ENCODE data around the gene TOX2.
A peak's percentile ranks its signal among the peaks of the same experiment; 100 is the strongest.

TOX2 gene

DNA sequence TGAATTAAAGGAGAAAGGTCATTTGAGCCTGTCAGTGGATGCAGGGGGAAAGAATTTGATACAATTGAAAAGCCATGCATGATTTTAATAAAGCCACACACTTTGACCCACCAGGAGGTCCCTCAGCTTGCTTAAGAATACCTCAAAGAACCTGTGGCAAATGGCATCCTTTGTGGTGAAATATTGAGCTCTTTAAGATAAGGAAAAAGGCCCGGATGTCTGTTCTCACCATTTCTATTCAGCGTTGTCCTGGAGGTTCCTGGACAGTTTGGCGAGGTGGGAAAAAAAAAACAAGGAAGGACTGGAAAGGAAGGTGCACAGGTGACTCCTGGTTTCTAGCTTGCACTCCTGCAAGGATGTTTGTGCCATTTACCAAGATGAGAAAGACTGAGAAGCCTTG is 91.0 kb downstream of the TOX2 start:
- DNase-seq: no peak

- DNase-seq: no peak
Measured at GRCh38 chr20:44006126-44006525, 91.5 kb downstream of the TOX2 start.

DNA sequence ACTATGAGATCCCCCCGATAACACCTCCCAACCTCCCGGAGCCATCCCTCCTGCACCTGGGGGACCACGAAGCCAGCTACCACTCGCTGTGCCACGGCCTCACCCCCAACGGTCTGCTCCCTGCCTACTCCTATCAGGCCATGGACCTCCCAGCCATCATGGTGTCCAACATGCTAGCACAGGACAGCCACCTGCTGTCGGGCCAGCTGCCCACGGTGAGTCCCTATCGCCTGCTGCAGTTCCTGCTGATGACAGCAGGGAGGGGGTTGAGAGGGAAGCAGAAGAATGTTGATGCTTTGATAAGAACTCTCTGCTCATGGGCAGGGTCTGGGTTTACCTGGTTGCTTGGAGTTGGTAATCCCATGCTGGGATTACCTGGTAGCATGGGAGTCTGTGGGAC is 91.9 kb downstream of the TOX2 start:
- no peak for DNase-seq

GRCh38 chr20:44008806-44009678 is 94.4 kb downstream of the TOX2 start:
- no peak for DNase-seq

DNA sequence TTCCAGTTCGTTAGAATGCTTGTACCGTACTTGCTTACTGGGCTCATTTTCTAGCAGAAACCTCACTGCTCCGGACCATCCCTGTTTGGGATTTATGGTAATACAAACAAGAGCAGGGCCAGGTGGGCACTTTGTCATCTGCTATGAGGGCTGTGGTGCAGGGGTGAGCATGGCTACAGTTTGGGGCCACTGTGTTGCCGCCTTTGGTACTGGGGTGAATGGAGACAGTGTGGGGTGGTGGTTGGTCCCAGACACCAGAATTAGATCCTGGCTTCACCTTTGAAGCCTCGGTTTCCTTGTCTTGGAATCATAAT is 95.0 kb downstream of the TOX2 start:
- DNase-seq: no peak

GRCh38 chr20:44010162-44010704 is 95.6 kb downstream of the TOX2 start:
- no peak for DNase-seq

GRCh38 chr20:44011251-44011940 is 96.7 kb downstream of the TOX2 start:
- no peak for DNase-seq

DNA sequence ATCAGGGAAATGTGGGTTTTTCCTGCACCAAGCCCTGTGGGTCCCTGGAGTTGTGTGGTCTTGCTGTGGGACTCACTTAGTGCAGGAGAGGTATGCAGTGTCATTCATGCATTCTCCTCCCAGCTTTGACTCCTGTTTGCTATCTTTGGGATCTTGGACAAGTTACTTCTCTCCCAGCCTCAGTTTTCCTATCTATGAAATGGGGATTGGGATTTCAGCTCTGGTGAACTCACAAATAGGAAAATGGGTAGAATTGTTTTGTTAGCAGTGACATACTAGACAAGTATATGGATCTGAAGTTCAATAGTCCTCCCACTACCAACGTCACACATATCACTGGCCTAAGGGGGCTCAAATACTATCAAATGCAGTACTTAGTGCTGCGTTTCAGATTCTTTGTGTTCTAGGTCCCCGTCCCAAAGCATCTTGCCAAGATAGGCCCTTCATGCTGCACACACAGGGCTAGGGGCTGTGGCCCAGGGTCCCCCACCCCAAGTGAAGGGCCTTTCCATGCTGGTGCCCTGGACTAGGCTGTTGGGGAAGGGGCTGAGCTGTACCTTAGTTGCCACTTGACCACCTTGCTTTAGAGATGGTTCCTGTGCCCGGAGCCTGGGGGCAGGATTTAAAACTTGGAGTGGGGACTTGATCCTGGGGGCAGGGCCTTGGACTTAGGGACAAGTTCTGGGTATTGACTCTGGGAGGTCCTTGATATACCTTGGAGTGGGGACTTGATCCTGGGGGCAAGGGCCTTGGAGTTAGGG is 98.0 kb downstream of the TOX2 start:
- no peak for DNase-seq

DNA sequence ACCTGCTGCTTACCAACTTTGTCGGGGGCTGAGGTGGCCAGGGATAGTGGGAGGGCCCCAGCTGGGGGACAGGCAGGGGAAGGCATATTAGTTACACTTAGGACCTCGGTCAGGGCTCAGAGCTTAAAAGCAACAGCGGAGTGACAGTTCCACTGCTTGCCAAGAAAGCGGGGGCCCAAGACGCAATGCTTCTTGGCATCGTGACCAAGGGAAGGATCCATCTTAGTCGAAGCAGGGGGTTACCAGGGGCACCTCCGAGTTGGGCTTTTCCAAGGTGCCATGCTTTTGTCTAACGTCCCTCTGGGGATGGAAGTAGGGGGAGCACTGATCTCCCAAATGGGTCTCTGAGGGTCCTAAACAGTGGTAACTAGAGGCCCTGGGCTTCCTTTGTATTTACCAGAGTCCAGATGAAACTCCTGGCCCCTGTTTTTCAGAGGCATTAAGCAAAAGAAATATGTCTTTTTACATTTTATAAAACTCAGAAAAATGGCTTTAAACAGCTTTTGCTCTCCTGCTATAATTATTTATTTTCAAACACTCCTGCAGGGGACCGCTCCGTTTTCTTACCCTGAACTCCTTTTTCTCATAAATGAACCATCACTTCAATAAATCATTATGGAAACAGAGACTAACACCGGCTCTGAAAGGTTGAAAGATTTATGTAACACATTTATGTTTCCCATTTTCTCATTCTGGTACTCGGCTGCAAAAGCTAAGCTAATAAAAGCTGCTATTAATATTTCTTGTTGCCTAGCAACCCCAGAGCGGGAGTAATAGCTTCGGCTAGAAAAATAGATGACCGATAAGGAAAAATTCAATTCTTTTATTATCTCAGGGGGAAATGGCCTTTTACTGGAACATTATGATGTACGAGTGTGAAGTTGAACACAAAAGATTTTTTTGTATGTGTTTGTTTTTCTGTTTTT is 100.4 kb downstream of the TOX2 start:
- DNase-seq: no peak

DNA sequence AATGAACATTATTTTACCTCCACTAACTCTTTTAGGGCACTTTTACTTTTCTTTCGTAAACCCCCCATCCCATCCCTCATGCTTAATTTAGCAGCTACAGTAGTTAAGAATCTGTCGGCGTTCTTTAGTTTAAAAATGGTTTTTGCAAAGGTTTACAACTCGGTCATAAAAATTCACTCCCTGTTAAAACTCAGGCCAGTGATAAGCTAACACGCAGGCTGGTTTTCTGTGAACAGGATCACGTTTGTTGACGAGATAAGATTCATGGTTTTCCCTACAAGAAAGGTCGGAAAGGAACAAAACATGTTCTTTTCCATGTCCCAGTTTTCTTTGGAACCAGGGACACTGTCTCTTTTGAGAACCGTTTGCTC is 101.1 kb downstream of the TOX2 start:
- DNase-seq: no peak

DNA sequence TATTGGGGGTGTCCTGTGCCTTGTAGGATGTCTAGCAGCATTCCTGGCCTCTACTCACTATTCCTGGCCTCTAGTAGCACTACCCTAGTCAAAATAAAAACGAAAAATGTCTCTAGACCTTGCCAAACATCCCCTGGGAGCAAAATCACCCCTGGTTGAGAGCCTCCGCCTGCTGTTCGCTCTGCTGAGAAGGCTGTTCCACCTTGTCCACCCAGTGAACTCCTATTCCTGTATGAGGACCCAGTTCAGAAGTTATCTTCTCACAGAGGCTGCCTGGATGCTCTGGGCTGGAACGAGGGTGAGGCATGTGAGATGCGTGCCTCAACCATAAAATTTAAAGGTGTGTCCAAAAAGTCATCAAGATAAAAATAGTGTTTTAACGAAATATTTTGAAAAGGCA is 101.9 kb downstream of the TOX2 start:
- no peak for DNase-seq

DNA sequence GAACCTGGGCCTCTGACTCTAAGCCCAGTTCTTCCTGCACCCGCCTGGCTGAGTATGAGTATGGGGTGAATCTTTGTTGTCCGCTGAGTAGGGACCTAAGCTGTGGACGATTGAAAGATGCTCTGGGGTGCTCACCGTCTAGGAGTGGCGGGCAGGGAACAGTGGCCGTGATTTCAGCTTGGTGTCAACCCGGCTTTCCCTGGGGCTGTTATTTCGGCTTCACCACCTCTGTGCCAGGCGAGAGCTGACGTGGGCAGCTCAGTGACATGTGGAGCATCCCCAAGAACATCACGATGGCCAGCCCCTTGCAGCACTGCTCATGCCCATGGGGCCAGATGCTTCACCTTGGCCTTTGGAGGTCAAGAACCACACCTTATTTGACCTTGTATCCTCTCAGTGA is 102.6 kb downstream of the TOX2 start:
- no peak for DNase-seq

GRCh38 chr20:44017905-44018258 is 103.2 kb downstream of the TOX2 start:
- no peak for DNase-seq

DNA sequence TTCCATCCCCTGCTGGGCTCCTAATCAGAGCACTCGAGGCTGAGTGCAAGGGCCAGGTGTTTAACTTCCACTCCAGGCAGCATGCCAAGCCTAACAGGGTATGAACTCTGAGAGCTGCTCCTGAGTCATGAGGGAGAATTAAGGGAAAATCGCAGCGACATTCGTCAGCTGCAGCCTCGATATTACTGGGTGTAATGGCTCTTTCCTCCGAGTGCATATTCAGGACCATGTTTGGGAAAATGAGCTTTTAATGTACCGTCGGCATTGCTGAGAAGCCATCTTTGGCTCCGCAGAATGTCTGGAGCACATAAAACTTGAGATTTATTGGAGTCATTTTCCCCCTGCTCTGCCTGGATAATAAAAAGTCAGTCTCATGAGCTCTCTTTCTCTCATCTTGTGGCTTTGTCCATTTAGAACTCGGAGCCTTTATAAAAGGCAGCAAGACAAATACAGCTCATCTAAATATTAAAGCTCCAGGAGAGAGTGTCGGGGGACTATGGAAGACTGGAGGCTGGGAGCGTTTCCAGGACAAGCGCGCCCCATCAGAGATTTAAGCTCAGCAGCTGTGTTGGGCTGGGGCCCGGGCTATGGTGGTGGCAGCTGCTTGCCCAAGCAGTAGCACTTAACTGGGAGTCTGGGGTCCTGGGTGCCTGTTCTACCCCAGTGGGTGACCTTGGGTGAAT is 103.7 kb downstream of the TOX2 start:
- no peak for DNase-seq

GRCh38 chr20:44018942-44019637 is 104.4 kb downstream of the TOX2 start:
- no peak for DNase-seq

DNA sequence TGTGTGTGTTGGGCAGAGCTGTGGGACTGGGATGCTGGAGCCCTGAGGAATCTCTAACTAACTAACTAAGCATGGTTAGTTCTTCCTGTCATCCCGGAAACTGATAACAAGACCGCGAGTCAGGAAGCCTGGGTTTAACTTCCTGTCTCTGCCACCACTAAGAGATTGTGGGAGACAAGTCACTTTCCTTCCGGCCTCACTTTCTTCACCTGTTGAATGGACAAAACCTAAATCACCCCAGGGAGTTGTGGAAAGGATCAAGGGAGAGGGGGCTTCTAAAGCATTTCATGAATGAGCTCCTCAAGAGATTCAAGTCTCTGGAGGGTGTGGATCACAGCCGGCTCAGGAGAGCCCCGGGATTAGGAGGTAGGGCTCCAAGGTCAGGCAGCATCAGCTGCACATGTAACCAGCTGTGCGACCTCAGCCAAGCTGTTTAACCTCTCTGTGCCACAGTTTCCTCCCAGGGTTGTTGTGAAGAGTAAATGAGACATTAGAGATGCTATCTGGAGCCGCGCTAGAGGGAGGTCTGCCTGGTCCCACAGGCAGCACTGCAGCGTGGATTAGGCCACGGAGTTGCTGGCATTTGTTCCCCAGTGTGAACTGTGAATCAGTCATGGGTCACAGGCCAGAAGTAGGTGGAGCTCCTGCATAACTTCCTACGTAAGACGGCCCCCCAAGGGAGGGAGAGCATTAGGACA is 105.1 kb downstream of the TOX2 start:
- DNase-seq: peak; percentile 7

DNA sequence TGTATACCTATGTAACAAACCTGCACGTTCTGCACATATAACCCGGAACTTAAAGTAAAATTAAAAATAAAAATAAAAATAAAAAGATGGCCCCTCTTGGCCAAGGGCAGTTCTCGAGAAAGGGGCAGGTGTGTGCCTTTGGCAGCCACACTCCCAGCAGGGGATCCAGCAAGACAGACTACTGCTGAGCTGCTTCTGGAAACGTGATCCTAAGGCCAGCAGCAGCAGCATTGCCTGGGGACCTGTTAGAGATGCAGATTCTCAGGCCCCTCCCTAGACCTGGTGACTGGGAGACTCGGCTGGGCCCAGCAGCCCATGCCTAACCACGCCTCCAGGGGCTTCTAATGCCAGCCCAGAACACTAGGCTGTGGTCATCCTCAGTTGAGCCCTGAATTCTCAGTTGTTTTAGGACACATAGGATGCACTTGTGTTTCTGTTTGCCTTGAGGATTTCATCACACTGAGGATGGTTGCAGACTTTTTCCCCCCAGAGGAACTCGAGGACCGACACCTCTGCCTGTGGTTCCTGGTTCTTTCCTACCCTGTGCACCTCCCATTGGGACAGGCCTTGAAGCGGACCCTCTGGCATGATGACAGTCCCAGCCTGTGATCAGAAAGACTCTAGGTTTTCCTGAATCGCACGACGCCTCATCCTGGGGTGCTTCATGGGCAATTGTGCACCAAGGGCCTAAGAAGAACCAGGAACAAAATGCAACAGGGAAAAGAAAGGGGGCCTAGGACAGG is 105.9 kb downstream of the TOX2 start:
- DNase-seq: no peak

- no peak for DNase-seq
Measured at GRCh38 chr20:44021186-44021585, 106.5 kb downstream of the TOX2 start.

DNA sequence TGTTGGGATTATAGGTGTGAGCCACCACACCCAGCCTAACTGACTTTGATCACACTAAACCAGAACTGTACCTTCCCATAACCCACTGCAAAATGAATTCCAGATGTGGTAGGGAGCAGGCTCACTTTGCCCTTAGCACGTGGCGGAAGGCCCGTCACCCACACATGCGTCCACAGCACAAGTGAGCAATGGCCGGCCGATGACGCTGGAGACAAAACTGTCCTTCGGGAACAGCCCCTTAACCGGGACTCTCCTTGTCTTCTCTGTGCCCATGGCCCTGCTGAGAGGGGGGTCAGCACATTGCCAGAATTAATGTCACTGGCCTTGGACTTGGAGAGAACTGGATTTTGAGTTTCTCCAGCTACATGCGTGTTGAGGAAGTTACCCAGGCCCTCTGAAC is 107.2 kb downstream of the TOX2 start:
- no peak for DNase-seq

- no peak for DNase-seq
Measured at GRCh38 chr20:44022464-44022863, 107.8 kb downstream of the TOX2 start.
